Keratinocyte (primary cell): ENCODE data around the gene DLX4. TPM values are rescaled to one million over a fixed set of nuclear protein-coding genes. Genes with fewer than 3 reads are reported as not detected.

Source experiments
- DNase-seq: peaks from one replicate; pipeline ENCODE4 v3.0.0-alpha.2; 2011; ENCODE audit warnings: low read depth, missing footprints, low spot score
- FAIRE-seq: peaks from 2 replicates; lab custom pipeline; 2011; peaks lifted over from hg19 to GRCh38; lab: Jason Lieb, UNC
- H2AFZ ChIP-seq: 2 replicates; pipeline ENCODE4 v1.6.0; 2012; ENCODE audit warnings: low read length, control low read depth, inconsistent platforms; ENCODE audit not compliant: control insufficient read depth
- H3K27ac ChIP-seq: 2 replicates; pipeline ENCODE4 v1.5.1; 2011; ENCODE audit warnings: low read length; ENCODE audit not compliant: control insufficient read depth, insufficient read depth
- H3K27me3 ChIP-seq: 3 replicates; pipeline ENCODE4 v1.6.0; 2011; ENCODE audit warnings: low read length; ENCODE audit not compliant: control insufficient read depth, insufficient read depth; ENCODE audit errors: extremely low read depth
- H3K36me3 ChIP-seq, 2 experiments: 2 replicates in 1 of 2; 3 replicates in 1 of 2; pipeline ENCODE4 v1.5.1; 2011; ENCODE audit warnings: low read length in 2 of 2, mild to moderate bottlenecking in 1 of 2; ENCODE audit not compliant: control insufficient read depth in 2 of 2, insufficient read depth in 2 of 2; ENCODE audit errors: extremely low read depth in 1 of 2
- H3K4me1 ChIP-seq: 3 replicates; pipeline ENCODE4 v1.5.1; 2011; ENCODE audit warnings: low read length; ENCODE audit not compliant: control insufficient read depth, insufficient read depth; ENCODE audit errors: extremely low read depth
- H3K4me2 ChIP-seq: 3 replicates; pipeline ENCODE4 v1.6.0; 2011; ENCODE audit warnings: low read depth, low read length; ENCODE audit not compliant: control insufficient read depth, insufficient read depth; ENCODE audit errors: extremely low read depth
- H3K4me3 ChIP-seq, 3 experiments: fragments of 200-600 bp in 1 of 3; sonication (generic) in 1 of 3; 2 replicates in 2 of 3; 3 replicates in 1 of 3; pipeline ENCODE4 v1.5.1; 2011 to 2016; ENCODE audit warnings: low read length in 3 of 3, mild to moderate bottlenecking in 3 of 3, control low read depth in 2 of 3, inconsistent platforms in 1 of 3, low read depth in 1 of 3, mixed read lengths in 1 of 3, mixed run types in 1 of 3, moderate library complexity in 1 of 3; ENCODE audit not compliant: control insufficient read depth in 2 of 3, insufficient read depth in 2 of 3; ENCODE audit errors: extremely low read depth in 1 of 3
- H3K79me2 ChIP-seq: 2 replicates; pipeline ENCODE4 v1.6.0; 2012; ENCODE audit warnings: low read length; ENCODE audit not compliant: control insufficient read depth, insufficient read depth
- H3K9ac ChIP-seq: 3 replicates; pipeline ENCODE4 v1.6.0; 2011; ENCODE audit warnings: low read length; ENCODE audit not compliant: control insufficient read depth, insufficient read depth; ENCODE audit errors: extremely low read depth
- H3K9me1 ChIP-seq: 3 replicates; pipeline ENCODE4 v1.6.0; 2011; ENCODE audit warnings: low read length; ENCODE audit not compliant: control insufficient read depth, insufficient read depth; ENCODE audit errors: extremely low read depth
- H3K9me3 ChIP-seq: 2 replicates; pipeline ENCODE4 v1.5.1; 2012; ENCODE audit warnings: low read depth, low read length; ENCODE audit not compliant: control insufficient read depth
- H4K20me1 ChIP-seq: 3 replicates; pipeline ENCODE4 v1.6.0; 2011; ENCODE audit warnings: low read length; ENCODE audit not compliant: control insufficient read depth, insufficient read depth; ENCODE audit errors: extremely low read depth
- EZH2 ChIP-seq: IDR thresholded peaks from one replicate; pipeline ENCODE4 v1.6.1; 2012; ENCODE audit warnings: inconsistent platforms, mild to moderate bottlenecking, low read length, moderate library complexity
- dilution Hi-C: fragments of 300-500 bp; cut with MboI; formaldehyde crosslinking; loops from one replicate; pipeline ENCODE4 v1.7.0; 2020; ENCODE audit warnings: low sequenced_read_pairs; ENCODE audit not compliant: extremely low pct_ligation_motif_present
- polyA plus RNA-seq, 5 experiments: library from polyadenylated mRNA; depleted of rRNA in 3 of 5; stranded (reverse) in 3 of 5; stranded (forward) in 1 of 5; unstranded in 1 of 5; fragments of >200 nt; gene quantifications; 1 replicate in 1 of 5; 2 replicates in 3 of 5; 3 replicates in 1 of 5; pipeline versions ENCODE4 v1.2.1 to v1.2.3, GENCODE V29; 2011 to 2012; ENCODE audit warnings: missing spikeins in 2 of 5, low read depth in 1 of 5, low replicate concordance in 1 of 5
- TF ChIP-seq, protein P1 (sequence below), 3 experiments: IDR thresholded peaks in 1 of 3; conservative IDR thresholded peaks in 1 of 3; optimal IDR thresholded peaks in 1 of 3; 2 replicates in 2 of 3; 3 replicates in 1 of 3; pipeline versions ENCODE3 to v1.5.1; 2011; ENCODE audit warnings: low read length in 3 of 3, mild to moderate bottlenecking in 3 of 3, moderate library complexity in 2 of 3, control low read depth in 1 of 3, inconsistent platforms in 1 of 3; ENCODE audit not compliant: insufficient read depth in 2 of 3; ENCODE audit errors: extremely low read depth in 1 of 3

The DLX4 gene
- polyA plus RNA-seq, 1 donor (not counting 4 experiments of a cell fraction or from before 2014, with no cell fraction given): 0.18 TPM

- no peak for TF ChIP-seq EZH2
- TF ChIP-seq, protein P1, sequence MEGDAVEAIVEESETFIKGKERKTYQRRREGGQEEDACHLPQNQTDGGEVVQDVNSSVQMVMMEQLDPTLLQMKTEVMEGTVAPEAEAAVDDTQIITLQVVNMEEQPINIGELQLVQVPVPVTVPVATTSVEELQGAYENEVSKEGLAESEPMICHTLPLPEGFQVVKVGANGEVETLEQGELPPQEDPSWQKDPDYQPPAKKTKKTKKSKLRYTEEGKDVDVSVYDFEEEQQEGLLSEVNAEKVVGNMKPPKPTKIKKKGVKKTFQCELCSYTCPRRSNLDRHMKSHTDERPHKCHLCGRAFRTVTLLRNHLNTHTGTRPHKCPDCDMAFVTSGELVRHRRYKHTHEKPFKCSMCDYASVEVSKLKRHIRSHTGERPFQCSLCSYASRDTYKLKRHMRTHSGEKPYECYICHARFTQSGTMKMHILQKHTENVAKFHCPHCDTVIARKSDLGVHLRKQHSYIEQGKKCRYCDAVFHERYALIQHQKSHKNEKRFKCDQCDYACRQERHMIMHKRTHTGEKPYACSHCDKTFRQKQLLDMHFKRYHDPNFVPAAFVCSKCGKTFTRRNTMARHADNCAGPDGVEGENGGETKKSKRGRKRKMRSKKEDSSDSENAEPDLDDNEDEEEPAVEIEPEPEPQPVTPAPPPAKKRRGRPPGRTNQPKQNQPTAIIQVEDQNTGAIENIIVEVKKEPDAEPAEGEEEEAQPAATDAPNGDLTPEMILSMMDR (optimal IDR thresholded peaks at IDR 0.05 in 1 of 3, IDR thresholded peaks at IDR 0.05 in 1 of 3, conservative IDR thresholded peaks at IDR 0.05 in 1 of 3; ENCODE audit: extremely low read depth in 1 of 3, insufficient read depth in 2 of 3, low read length in 3 of 3): no peak
- Histone ChIP-seq H3K79me2 (no peaks in the 10 kb centered on the region), H4K20me1 (no peaks in the 10 kb centered on the region), H3K4me3 (no peak overlapping the region), H3K27me3 (peaks cover 27% of the 10 kb centered on the region), H3K27ac (no peak overlapping the region), H3K9me3 (no peaks in the 10 kb centered on the region), H2AFZ (no peak overlapping the region), H3K4me2 (no peak overlapping the region), H3K36me3 (no peaks in the 10 kb centered on the region), H3K9ac (no peak overlapping the region), H3K9me1 (no peaks in the 10 kb centered on the region), H3K4me1 (no peaks in the 10 kb centered on the region)
- FAIRE-seq (no peak), DNase-seq (no peak)
- dilution Hi-C loops: no loop called here
Observed at GRCh38 chr17:49946964-49947584, 21.9 kb upstream of the DLX4 start.

DNA sequence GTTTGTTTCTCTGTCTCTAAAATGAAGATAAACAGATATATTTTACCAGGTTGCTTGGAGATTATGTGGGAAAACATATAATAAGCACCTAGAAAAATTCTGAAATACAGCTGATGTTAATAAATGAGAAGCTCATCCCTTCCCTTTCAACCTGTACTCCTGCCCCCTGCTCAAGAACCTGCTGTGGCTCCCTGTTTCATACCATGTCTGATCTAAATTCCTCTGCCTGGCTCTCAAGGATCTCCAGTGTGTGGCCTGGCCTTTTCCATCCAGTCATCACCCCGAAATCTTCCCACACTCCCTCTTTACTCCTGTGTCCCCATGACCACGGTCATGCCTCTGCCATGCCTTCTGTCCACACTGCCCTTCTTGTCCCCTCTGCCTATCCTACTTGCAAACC, 19.4 kb upstream of the DLX4 start:
- no peak overlapping the region for H3K4me3 ChIP-seq

More for the DNA sequence above, 19.4 kb upstream of the DLX4 start:
- TF ChIP-seq EZH2: no peak
- TF ChIP-seq, protein P1 (optimal IDR thresholded peaks at IDR 0.05 in 1 of 3, IDR thresholded peaks at IDR 0.05 in 1 of 3, conservative IDR thresholded peaks at IDR 0.05 in 1 of 3; ENCODE audit: extremely low read depth in 1 of 3, insufficient read depth in 2 of 3, low read length in 3 of 3): no peak
- FAIRE-seq (no peak), DNase-seq (no peak)
- Histone ChIP-seq H3K9me1 (no peaks in the 10 kb centered on the region), H3K9ac (no peak overlapping the region), H2AFZ (no peak overlapping the region), H3K79me2 (no peaks in the 10 kb centered on the region), H3K36me3 (no peaks in the 10 kb centered on the region), H3K27ac (no peak overlapping the region), H3K9me3 (no peaks in the 10 kb centered on the region), H3K4me2 (no peak overlapping the region), H3K27me3 (peaks cover 22% of the 10 kb centered on the region), H3K4me1 (no peaks in the 10 kb centered on the region), H4K20me1 (no peaks in the 10 kb centered on the region)
- dilution Hi-C loops: no loop called here
